Measurements from ENCODE around the gene NQO2. TPM values are rescaled to one million over a fixed set of nuclear protein-coding genes. Genes with fewer than 3 reads are reported as not detected.
A peak's percentile ranks its signal among the peaks of the same experiment; 100 is the strongest.

NQO2 gene
- 31.6 TPM for total RNA-seq

GRCh38 chr6:2999618-3000557, at the start of gene NQO2:
Gene NQO2 (plus strand): TSS chr6:2999894. CDS start chr6:3006553, 6,659 bp downstream.
- peak; percentile 94 for ATAC-seq

- ATAC-seq, result no peak
Measured at GRCh38 chr6:2950713-2951112, 49.0 kb upstream of the NQO2 start.

GRCh38 chr6:2951728-2952127, 48.0 kb upstream of the NQO2 start:
- ATAC-seq, result peak; percentile 23

GRCh38 chr6:2952557-2953095, 47.1 kb upstream of the NQO2 start:
- peak; percentile 75 for ATAC-seq

- ATAC-seq, result no peak
Measured at GRCh38 chr6:2953098-2953497, 46.6 kb upstream of the NQO2 start.

- no peak for ATAC-seq
Measured at GRCh38 chr6:2956930-2957685, 42.6 kb upstream of the NQO2 start.

GRCh38 chr6:2957696-2958330, 41.9 kb upstream of the NQO2 start:
- no peak for ATAC-seq

- peak; percentile 20 for ATAC-seq
Measured at GRCh38 chr6:2958331-2958711, 41.4 kb upstream of the NQO2 start.

- peak; percentile 42 for ATAC-seq
Measured at GRCh38 chr6:2958776-2959175, 40.9 kb upstream of the NQO2 start.

- ATAC-seq, result peak; percentile 72
Measured at GRCh38 chr6:2959909-2960719, 39.6 kb upstream of the NQO2 start.

- no peak for ATAC-seq
Measured at GRCh38 chr6:2960935-2961334, 38.8 kb upstream of the NQO2 start.

GRCh38 chr6:2961506-2961905, 38.2 kb upstream of the NQO2 start:
- no peak for ATAC-seq

- peak; percentile 48 for ATAC-seq
Measured at GRCh38 chr6:2962004-2962403, 37.7 kb upstream of the NQO2 start.

GRCh38 chr6:2962636-2963035, 37.1 kb upstream of the NQO2 start:
- ATAC-seq, result no peak

GRCh38 chr6:2963756-2964155, 35.9 kb upstream of the NQO2 start:
- peak; percentile 24 for ATAC-seq

- no peak for ATAC-seq
Measured at GRCh38 chr6:2964793-2965505, 34.7 kb upstream of the NQO2 start.

GRCh38 chr6:2966347-2966746, 33.3 kb upstream of the NQO2 start:
- no peak for ATAC-seq

GRCh38 chr6:2967936-2968335, 31.8 kb upstream of the NQO2 start:
- ATAC-seq, result no peak

- no peak for ATAC-seq
Measured at GRCh38 chr6:2968600-2969135, 31.0 kb upstream of the NQO2 start.

GRCh38 chr6:2969549-2969948, 30.1 kb upstream of the NQO2 start:
- ATAC-seq, result no peak
